ENCODE measurements around the gene FAM98A.

DNA sequence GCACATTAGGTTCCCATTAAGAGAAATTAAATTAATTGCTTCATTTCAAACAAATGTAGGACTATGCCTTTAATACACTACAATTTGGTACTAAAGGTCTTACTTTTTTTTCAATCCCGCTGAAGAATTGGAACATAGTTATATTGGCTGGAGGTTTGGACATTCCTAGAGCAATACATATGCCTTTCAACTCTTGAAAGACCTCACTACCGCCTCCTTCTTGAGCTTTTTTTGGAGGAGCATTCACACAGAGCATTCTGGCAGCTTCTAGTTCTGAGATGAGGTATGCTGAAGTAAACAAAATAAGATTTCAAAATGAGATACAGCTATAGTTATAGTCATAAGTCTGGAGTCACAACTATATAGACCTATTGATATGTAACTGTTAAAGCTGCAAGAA lies 10.9 kb downstream of the FAM98A start:
- TF ChIP-seq, protein P1, sequence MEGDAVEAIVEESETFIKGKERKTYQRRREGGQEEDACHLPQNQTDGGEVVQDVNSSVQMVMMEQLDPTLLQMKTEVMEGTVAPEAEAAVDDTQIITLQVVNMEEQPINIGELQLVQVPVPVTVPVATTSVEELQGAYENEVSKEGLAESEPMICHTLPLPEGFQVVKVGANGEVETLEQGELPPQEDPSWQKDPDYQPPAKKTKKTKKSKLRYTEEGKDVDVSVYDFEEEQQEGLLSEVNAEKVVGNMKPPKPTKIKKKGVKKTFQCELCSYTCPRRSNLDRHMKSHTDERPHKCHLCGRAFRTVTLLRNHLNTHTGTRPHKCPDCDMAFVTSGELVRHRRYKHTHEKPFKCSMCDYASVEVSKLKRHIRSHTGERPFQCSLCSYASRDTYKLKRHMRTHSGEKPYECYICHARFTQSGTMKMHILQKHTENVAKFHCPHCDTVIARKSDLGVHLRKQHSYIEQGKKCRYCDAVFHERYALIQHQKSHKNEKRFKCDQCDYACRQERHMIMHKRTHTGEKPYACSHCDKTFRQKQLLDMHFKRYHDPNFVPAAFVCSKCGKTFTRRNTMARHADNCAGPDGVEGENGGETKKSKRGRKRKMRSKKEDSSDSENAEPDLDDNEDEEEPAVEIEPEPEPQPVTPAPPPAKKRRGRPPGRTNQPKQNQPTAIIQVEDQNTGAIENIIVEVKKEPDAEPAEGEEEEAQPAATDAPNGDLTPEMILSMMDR (IDR thresholded peaks at IDR 0.05): no peak
- no peak for TF ChIP-seq POLR2A (IDR thresholded peaks at IDR 0.05)
